Upper lobe of left lung (tissue), 6 donors: Measurements from ENCODE around the gene GPR62. TPM values are rescaled to one million over a fixed set of nuclear protein-coding genes. Genes with fewer than 3 reads are reported as not detected.
A peak's percentile ranks its signal among the peaks of the same experiment; 100 is the strongest.

Experiments
- ATAC-seq, 2 donors: fragments of 200-7000 bp; cut with Tn5 transposase; one replicate each; pipeline ENCODE4 v1.9.1; 2022; ENCODE audit warnings: mild to moderate bottlenecking in 2 of 2, moderate library complexity in 2 of 2; ENCODE audit not compliant: low FRiP score in 2 of 2
- DNase-seq, 2 donors: peaks; one replicate each; pipeline ENCODE4 v3.0.0-alpha.2; 2019 to 2020
- H3K27ac ChIP-seq, 4 donors: fragments of 200-600 bp; sonication (generic); one replicate each; pipeline ENCODE4 v1.5.1; 2016 to 2019
- H3K27me3 ChIP-seq, 4 donors: fragments of 200-600 bp; sonication (generic); one replicate each; pipeline ENCODE4 v1.5.1; 2017 to 2019
- H3K36me3 ChIP-seq, 4 donors: fragments of 200-600 bp; sonication (generic); one replicate each; pipeline ENCODE4 v1.5.1; 2016 to 2019
- H3K4me1 ChIP-seq, 4 donors: fragments of 200-600 bp; sonication (generic); one replicate each; pipeline ENCODE4 v1.5.1; 2018 to 2019
- H3K4me3 ChIP-seq, 4 donors: fragments of 200-600 bp; sonication (generic); one replicate each; pipeline ENCODE4 v1.5.1; 2017 to 2019; ENCODE audit warnings: mild to moderate bottlenecking in 2 of 4, moderate library complexity in 1 of 4
- H3K9me3 ChIP-seq, 4 donors: fragments of 200-600 bp; sonication (generic); one replicate each; pipeline ENCODE4 v1.5.1; 2018 to 2019
- CTCF ChIP-seq, 6 experiments: fragments of 450-650 bp in 4 of 6; fragments of 200-600 bp in 2 of 6; sonication (generic) in 2 of 6; IDR thresholded peaks; one replicate each; pipeline ENCODE4 v1.5.1; 2016 to 2019; ENCODE audit warnings: antibody characterized with exemption in 6 of 6
- EP300 ChIP-seq, 4 donors: sonication (generic); formaldehyde crosslinking; IDR thresholded peaks; one replicate each; pipeline ENCODE4 v1.5.1; 2017; ENCODE audit warnings: antibody characterized with exemption in 4 of 4, control low read depth in 2 of 4
- POLR2A ChIP-seq, 4 donors: fragments of 450-650 bp; IDR thresholded peaks; one replicate each; pipeline ENCODE4 v1.5.1; 2016 to 2017; ENCODE audit warnings: antibody characterized with exemption in 4 of 4, mild to moderate bottlenecking in 2 of 4
- POLR2AphosphoS5 ChIP-seq, 2 donors: sonication (generic); formaldehyde crosslinking; IDR thresholded peaks; one replicate each; pipeline ENCODE4 v1.5.1; 2017; ENCODE audit warnings: antibody characterized with exemption in 2 of 2
- WGBS, 2 donors: methylation state at CpG; one replicate each; pipeline ENCODE4 v1.1.5; 2017 to 2018; 5-methylcytosine and 5-hydroxymethylcytosine counted together
- total RNA-seq, 6 donors: library from RNA; depleted of rRNA in 4 of 6; stranded (reverse); fragments of >200 nt in 4 of 6; gene quantifications; one replicate each; pipeline versions ENCODE4 v1.1.0 to v1.2.1, GENCODE V29; 2016 to 2021
- donor health status: DM: no; HTN: no; CAD: no; lungs with moderate emphysema.
- donor health status: DM: no; HTN: yes; CAD: no; lungs with severe emphysema.

Gene GPR62
- total RNA-seq, 6 donors from 2014 or later: not detected

- DNase-seq: peak in 1 of 2 donors; percentile 12
- H3K9me3 ChIP-seq: no peaks in the 10 kb centered on the region
- no peak for ATAC-seq
- no peak overlapping the region for H3K4me3 ChIP-seq
- peaks cover 36 to 71% (median 59%) of the 10 kb centered on the region in 4 donors for H3K36me3 ChIP-seq
- WGBS, 2 donors: 94 to 96% methylated on average over 20 to 25 of the region's 25 CpGs
- TF ChIP-seq CTCF (IDR thresholded peaks at IDR 0.05): no peak
- TF ChIP-seq EP300 (IDR thresholded peaks at IDR 0.05): no peak
- no peak for TF ChIP-seq POLR2AphosphoS5 (IDR thresholded peaks at IDR 0.05)
- no peaks in the 10 kb centered on the region for H3K27me3 ChIP-seq
- peaks cover 8 to 17% (median 15%) of the 10 kb centered on the region in 4 donors for H3K4me1 ChIP-seq
- H3K27ac ChIP-seq: no peak overlapping the region
These were observed 19.1 kb upstream of the GPR62 start for GRCh38 chr3:51935886-51936755.

GRCh38 chr3:51937014-51937413 lies 18.2 kb upstream of the GPR62 start:
- TF ChIP-seq EP300 (IDR thresholded peaks at IDR 0.05) (no peak), POLR2AphosphoS5 (IDR thresholded peaks at IDR 0.05) (no peak), CTCF (IDR thresholded peaks at IDR 0.05) (no peak)
- Histone ChIP-seq H3K4me3 (no peak overlapping the region), H3K4me1 (peaks cover 13 to 21% (median 18%) of the 10 kb centered on the region in 4 donors), H3K27me3 (no peaks in the 10 kb centered on the region), H3K27ac (no peak overlapping the region), H3K36me3 (peaks cover 36 to 66% (median 58%) of the 10 kb centered on the region in 4 donors), H3K9me3 (no peaks in the 10 kb centered on the region)
- WGBS, 2 donors: 90% methylated on average over 6 to 9 of the region's 9 CpGs
- DNase-seq: peak in 1 of 2 donors; percentile 4
- ATAC-seq: no peak

- WGBS, 2 donors: 94% methylated on average over 13 of the region's 13 CpGs
- DNase-seq: peak in 1 of 2 donors; percentile 17
- Histone ChIP-seq H3K9me3 (no peaks in the 10 kb centered on the region), H3K4me3 (no peak overlapping the region), H3K4me1 (peaks cover 20 to 28% (median 24%) of the 10 kb centered on the region in 4 donors), H3K27ac (no peak overlapping the region), H3K27me3 (no peaks in the 10 kb centered on the region), H3K36me3 (peaks cover 36 to 61% (median 54%) of the 10 kb centered on the region in 4 donors)
- no peak for ATAC-seq
- TF ChIP-seq POLR2A (IDR thresholded peaks at IDR 0.05) (no peak), CTCF (IDR thresholded peaks at IDR 0.05) (no peak)
These were observed 17.4 kb upstream of the GPR62 start for GRCh38 chr3:51937611-51938450.

- Histone ChIP-seq H3K27ac (no peak overlapping the region), H3K27me3 (no peaks in the 10 kb centered on the region), H3K4me3 (no peak overlapping the region), H3K4me1 (peaks cover 28 to 36% (median 31%) of the 10 kb centered on the region in 4 donors), H3K36me3 (peaks cover 29 to 50% (median 43%) of the 10 kb centered on the region in 4 donors), H3K9me3 (no peaks in the 10 kb centered on the region)
- TF ChIP-seq POLR2A (IDR thresholded peaks at IDR 0.05) (no peak), EP300 (IDR thresholded peaks at IDR 0.05) (no peak), POLR2AphosphoS5 (IDR thresholded peaks at IDR 0.05) (no peak), CTCF (IDR thresholded peaks at IDR 0.05) (no peak)
- no peak for ATAC-seq
- DNase-seq: peak in 1 of 2 donors; percentile 7
- WGBS, 2 donors: 88 to 96% methylated on average over 7 to 9 of the region's 9 CpGs
These were observed 16.3 kb upstream of the GPR62 start for GRCh38 chr3:51938780-51939425.
